ENCODE data around the gene EEIG2. TPM values are rescaled to one million over a fixed set of nuclear protein-coding genes. Genes with fewer than 3 reads are reported as not detected.
"Not testable (repeated sequence)": the region's sequence is repeated elsewhere in the genome, so short reads cannot be mapped to it uniquely, and the experiment has no call there.

Gene EEIG2
- total RNA-seq, 1 donor from 2014 or later, result 93.1 TPM

DNA sequence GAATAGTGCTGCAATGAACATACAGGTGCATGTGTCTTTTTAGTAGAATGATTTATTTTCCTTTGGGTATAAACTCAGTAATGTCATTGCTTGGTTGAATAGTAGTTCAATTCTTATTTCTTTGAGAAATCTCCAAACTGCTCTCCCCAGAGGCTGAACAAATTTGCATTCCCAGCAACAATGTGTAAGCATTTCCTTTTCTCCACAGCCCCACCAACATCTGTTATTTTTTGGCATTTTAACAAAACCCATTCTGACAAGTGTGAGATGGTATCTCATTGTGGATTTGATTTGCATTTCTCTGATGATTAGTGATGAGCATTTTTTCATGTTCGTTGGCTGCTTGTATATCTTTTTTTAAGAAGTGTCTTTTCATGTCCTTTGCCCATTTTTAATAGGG, 21.9 kb upstream of the EEIG2 start:
- Mint-ChIP-seq H3K36me3 (ENCODE audit: unreplicated experiment) (peaks cover 10% of the 10 kb centered on the region), H3K27me3 (ENCODE audit: unreplicated experiment) (peaks cover 2% of the 10 kb centered on the region), H3K4me1 (ENCODE audit: low read depth, unreplicated experiment) (peaks cover 11% of the 10 kb centered on the region), H3K9me3 (ENCODE audit: unreplicated experiment) (peaks cover 10% of the 10 kb centered on the region), H3K27ac (ENCODE audit: unreplicated experiment) (no peak overlapping the region), H3K4me3 (ENCODE audit: unreplicated experiment) (no peak overlapping the region)
- DNase-seq, result no peak
- TF ChIP-seq, protein P1, sequence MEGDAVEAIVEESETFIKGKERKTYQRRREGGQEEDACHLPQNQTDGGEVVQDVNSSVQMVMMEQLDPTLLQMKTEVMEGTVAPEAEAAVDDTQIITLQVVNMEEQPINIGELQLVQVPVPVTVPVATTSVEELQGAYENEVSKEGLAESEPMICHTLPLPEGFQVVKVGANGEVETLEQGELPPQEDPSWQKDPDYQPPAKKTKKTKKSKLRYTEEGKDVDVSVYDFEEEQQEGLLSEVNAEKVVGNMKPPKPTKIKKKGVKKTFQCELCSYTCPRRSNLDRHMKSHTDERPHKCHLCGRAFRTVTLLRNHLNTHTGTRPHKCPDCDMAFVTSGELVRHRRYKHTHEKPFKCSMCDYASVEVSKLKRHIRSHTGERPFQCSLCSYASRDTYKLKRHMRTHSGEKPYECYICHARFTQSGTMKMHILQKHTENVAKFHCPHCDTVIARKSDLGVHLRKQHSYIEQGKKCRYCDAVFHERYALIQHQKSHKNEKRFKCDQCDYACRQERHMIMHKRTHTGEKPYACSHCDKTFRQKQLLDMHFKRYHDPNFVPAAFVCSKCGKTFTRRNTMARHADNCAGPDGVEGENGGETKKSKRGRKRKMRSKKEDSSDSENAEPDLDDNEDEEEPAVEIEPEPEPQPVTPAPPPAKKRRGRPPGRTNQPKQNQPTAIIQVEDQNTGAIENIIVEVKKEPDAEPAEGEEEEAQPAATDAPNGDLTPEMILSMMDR (IDR thresholded peaks at IDR 0.05; ENCODE audit: partially characterized antibody, unreplicated experiment), result no peak

DNA sequence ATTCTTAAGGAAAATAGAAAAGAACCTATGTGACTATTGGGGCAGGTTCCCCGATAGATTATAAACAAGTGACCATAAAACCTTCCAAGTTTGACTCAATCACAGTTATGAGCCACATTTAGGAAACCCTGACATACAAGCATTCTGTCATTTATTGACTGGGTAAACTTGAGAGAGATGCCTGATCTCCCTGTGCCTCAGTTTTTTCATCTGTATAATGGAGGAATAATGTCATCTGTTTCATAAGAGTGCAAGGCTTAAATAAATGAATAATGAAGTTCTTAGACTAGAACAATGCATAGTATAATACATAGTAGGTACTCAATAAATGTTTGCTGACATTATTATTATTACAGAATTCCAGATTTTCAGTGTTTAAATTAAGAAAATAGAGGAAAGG, 18.9 kb upstream of the EEIG2 start:
- peaks cover 16% of the 10 kb centered on the region for H3K36me3 Mint-ChIP-seq (ENCODE audit: unreplicated experiment)

DNA sequence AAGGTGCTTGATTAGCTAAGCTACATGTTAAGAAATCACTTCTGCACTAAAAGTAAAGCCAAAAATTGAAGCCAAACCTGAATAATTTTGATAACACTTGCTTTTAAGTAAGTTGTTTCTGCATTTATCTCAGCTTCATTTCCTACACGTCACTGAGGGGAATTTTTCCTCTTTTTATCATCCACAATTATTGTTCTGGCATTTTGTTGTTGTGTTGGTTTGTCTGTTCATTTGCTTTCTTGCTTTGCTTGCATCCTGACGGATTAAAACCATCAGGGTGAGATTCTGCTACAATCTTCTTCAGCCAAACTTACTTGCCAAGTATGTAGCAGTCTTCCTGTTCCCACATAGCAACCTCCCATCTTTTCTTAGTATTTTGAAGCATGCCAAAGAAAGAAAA, 18.0 kb upstream of the EEIG2 start:
- peaks cover 12% of the 10 kb centered on the region for H3K9me3 Mint-ChIP-seq (ENCODE audit: unreplicated experiment)
- no peak overlapping the region for H3K27ac Mint-ChIP-seq (ENCODE audit: unreplicated experiment)
- TF ChIP-seq, protein P1 (IDR thresholded peaks at IDR 0.05; ENCODE audit: partially characterized antibody, unreplicated experiment), result no peak
- peaks cover 15% of the 10 kb centered on the region for H3K36me3 Mint-ChIP-seq (ENCODE audit: unreplicated experiment)
- no peaks in the 10 kb centered on the region for H3K4me1 Mint-ChIP-seq (ENCODE audit: low read depth, unreplicated experiment)
- peaks cover 1% of the 10 kb centered on the region for H3K27me3 Mint-ChIP-seq (ENCODE audit: unreplicated experiment)
- DNase-seq, result no peak
- H3K4me3 Mint-ChIP-seq (ENCODE audit: unreplicated experiment), result no peak overlapping the region

More for the DNA sequence above, 18.9 kb upstream of the EEIG2 start:
- Mint-ChIP-seq H3K4me3 (ENCODE audit: unreplicated experiment) (no peak overlapping the region), H3K27ac (ENCODE audit: unreplicated experiment) (no peak overlapping the region), H3K4me1 (ENCODE audit: low read depth, unreplicated experiment) (no peaks in the 10 kb centered on the region), H3K9me3 (ENCODE audit: unreplicated experiment) (peaks cover 10% of the 10 kb centered on the region), H3K27me3 (ENCODE audit: unreplicated experiment) (peaks cover 1% of the 10 kb centered on the region)
- no peak for DNase-seq
- TF ChIP-seq, protein P1 (IDR thresholded peaks at IDR 0.05; ENCODE audit: partially characterized antibody, unreplicated experiment), result no peak

DNA sequence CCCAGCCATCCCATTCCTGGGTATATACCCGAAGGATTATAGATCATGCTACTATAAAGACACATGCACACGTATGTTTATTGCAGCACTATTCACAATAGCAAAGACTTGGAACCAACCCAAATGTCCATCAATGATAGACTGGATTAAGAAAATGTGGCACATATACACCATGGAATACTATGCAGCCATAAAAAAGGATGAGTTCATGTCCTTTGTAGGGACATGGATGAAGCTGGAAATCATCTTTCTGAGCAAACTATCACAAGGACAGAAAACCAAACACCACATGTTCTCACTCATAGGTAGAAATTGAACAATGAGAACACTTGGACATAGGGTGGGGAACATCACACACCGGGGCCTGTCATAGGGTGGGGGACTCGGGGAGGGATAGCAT, 12.4 kb upstream of the EEIG2 start:
- not testable (repeated sequence) for H3K4me3 Mint-ChIP-seq (ENCODE audit: unreplicated experiment); H3K27me3 Mint-ChIP-seq (ENCODE audit: unreplicated experiment); H3K27ac Mint-ChIP-seq (ENCODE audit: unreplicated experiment); H3K9me3 Mint-ChIP-seq (ENCODE audit: unreplicated experiment); H3K4me1 Mint-ChIP-seq (ENCODE audit: low read depth, unreplicated experiment); DNase-seq
- H3K36me3 Mint-ChIP-seq (ENCODE audit: unreplicated experiment), result peaks cover 11% of the 10 kb centered on the region

DNA sequence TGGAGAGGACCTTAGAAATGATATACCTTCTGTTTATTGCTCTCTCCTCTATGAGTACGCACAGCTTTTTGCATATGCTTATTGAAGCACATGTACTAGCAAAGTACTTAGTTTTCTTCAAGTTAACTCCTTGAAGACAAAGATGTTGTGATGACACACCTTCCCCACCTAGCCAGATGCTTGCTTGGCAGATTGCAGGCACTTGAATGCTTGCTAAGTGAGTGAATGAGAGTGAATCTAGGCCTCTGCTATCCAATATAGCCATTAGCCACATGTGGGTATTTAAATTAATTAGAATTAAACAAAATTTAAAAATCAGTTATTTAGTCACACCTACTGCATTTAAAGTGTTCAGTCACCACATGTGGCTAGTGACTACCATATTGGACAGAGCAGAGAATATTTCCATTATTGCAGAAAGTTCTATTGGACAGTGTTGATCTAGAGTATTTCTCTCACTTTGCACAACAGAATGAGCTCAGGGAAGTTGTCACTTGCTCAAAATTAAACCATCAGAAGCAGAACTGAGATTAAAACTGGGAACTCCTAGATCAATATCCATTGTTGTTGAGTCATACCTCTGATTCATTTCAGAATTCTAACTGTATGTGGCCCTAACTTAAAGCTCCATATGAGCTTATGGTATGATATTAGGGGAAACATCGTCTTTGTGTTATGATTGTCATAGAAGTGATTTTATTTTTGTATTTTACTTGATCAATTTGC, 8.6 kb upstream of the EEIG2 start:
- TF ChIP-seq, protein P1 (IDR thresholded peaks at IDR 0.05; ENCODE audit: partially characterized antibody, unreplicated experiment), result no peak
- Mint-ChIP-seq H3K4me1 (ENCODE audit: low read depth, unreplicated experiment) (peaks cover 26% of the 10 kb centered on the region), H3K27ac (ENCODE audit: unreplicated experiment) (peak overlapping the region; percentile 43), H3K27me3 (ENCODE audit: unreplicated experiment) (no peaks in the 10 kb centered on the region), H3K36me3 (ENCODE audit: unreplicated experiment) (no peaks in the 10 kb centered on the region), H3K4me3 (ENCODE audit: unreplicated experiment) (no peak overlapping the region), H3K9me3 (ENCODE audit: unreplicated experiment) (peaks cover 4% of the 10 kb centered on the region)
- no peak for DNase-seq
